ENCODE results near the gene IL2RA. TPM values are rescaled to one million over a fixed set of nuclear protein-coding genes. Genes with fewer than 3 reads are reported as not detected.
A peak's percentile ranks its signal among the peaks of the same experiment; 100 is the strongest.

Gene IL2RA
- total RNA-seq, 4 donors from 2014 or later = 0.42 to 2.2 (median 0.60) TPM; not detected in 1

DNA sequence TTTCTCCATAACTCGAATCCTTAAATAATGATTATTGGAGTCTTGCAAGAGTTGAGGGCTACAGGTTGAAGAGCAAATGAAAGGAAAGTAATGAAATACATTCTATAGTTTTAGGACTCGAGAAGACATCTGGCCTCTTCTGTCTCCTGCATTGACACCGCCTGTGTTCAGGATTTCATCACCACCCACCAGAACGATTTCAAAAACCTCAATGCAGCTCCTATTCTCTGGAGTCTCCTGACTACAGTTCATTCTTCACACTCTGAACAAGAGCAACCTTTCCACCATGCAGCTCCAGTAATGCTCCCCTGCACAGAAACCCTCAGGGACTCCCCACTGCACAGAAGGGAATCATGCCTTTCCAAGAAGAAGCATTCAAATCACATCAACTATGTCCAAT, 90.3 kb downstream of the IL2RA start:
- Histone ChIP-seq H3K27ac (peak overlapping the region in 2 of 4 donors; percentile 33 to 35), H3K27me3 (no peaks in the 10 kb centered on the region), H3K9me3 (no peaks in the 10 kb centered on the region), H3K4me1 (peaks cover 0 to 30% (median 6%) of the 10 kb centered on the region in 4 donors), H3K4me3 (no peak overlapping the region), H3K36me3 (no peaks in the 10 kb centered on the region)
- 60 to 69% methylated on average over 4 of the region's 4 CpGs for WGBS, 2 donors
- DNase-seq (ENCODE audit: low spot score in 2 of 2) = no peak
- TF ChIP-seq POLR2A (IDR thresholded peaks at IDR 0.05) = no peak
- TF ChIP-seq EP300 (IDR thresholded peaks at IDR 0.05) = no peak
- TF ChIP-seq, protein P1, sequence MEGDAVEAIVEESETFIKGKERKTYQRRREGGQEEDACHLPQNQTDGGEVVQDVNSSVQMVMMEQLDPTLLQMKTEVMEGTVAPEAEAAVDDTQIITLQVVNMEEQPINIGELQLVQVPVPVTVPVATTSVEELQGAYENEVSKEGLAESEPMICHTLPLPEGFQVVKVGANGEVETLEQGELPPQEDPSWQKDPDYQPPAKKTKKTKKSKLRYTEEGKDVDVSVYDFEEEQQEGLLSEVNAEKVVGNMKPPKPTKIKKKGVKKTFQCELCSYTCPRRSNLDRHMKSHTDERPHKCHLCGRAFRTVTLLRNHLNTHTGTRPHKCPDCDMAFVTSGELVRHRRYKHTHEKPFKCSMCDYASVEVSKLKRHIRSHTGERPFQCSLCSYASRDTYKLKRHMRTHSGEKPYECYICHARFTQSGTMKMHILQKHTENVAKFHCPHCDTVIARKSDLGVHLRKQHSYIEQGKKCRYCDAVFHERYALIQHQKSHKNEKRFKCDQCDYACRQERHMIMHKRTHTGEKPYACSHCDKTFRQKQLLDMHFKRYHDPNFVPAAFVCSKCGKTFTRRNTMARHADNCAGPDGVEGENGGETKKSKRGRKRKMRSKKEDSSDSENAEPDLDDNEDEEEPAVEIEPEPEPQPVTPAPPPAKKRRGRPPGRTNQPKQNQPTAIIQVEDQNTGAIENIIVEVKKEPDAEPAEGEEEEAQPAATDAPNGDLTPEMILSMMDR (IDR thresholded peaks at IDR 0.05) = no peak

GRCh38 chr10:5971315-5971832, 90.8 kb downstream of the IL2RA start:
- Histone ChIP-seq H3K36me3 (no peaks in the 10 kb centered on the region), H3K4me3 (no peak overlapping the region), H3K4me1 (peaks cover 0 to 30% (median 4%) of the 10 kb centered on the region in 4 donors), H3K27ac (peak overlapping the region in 2 of 4 donors; percentile 33 to 35), H3K9me3 (no peaks in the 10 kb centered on the region), H3K27me3 (no peaks in the 10 kb centered on the region)
- WGBS, 2 donors = 73 to 80% methylated on average over 8 of the region's 8 CpGs
- no peak for DNase-seq (ENCODE audit: low spot score in 2 of 2)
- TF ChIP-seq, protein P1 (IDR thresholded peaks at IDR 0.05) = no peak
- TF ChIP-seq EP300 (IDR thresholded peaks at IDR 0.05) = peak in 1 of 2 donors; percentile 78

- TF ChIP-seq, protein P1 (IDR thresholded peaks at IDR 0.05) = no peak
- TF ChIP-seq EP300 (IDR thresholded peaks at IDR 0.05) (no peak), POLR2A (IDR thresholded peaks at IDR 0.05) (no peak)
Observed at GRCh38 chr10:5970527-5970926, 91.6 kb downstream of the IL2RA start.

DNA sequence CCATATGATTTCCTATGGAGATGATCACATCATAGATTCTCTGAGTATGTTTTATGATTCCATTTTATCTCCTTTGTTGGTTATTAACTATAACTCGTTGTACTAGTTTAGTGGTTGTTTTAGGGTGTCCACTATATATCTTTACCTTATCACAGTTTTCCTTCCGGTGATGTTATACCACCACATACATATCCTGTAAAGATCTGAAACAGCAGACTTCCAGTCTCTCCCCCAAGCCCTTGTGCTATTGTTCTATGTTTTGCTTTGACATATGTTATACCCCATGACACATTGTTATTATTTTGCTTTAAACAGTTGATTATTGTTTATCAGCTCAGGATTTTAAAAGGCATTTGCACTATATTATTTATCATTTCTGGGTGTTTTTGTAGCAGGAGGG, 92.1 kb downstream of the IL2RA start:
- Histone ChIP-seq H3K27ac (no peak overlapping the region), H3K9me3 (no peaks in the 10 kb centered on the region), H3K4me1 (peaks cover 0 to 22% (median 0%) of the 10 kb centered on the region in 4 donors), H3K27me3 (no peaks in the 10 kb centered on the region), H3K36me3 (no peaks in the 10 kb centered on the region), H3K4me3 (no peak overlapping the region)
- DNase-seq (ENCODE audit: low spot score in 2 of 2) = no peak
- 92 to 93% methylated on average over 2 of the region's 2 CpGs for WGBS, 2 donors
- TF ChIP-seq POLR2A (IDR thresholded peaks at IDR 0.05) (no peak), EP300 (IDR thresholded peaks at IDR 0.05) (no peak)
- TF ChIP-seq, protein P1 (IDR thresholded peaks at IDR 0.05) = no peak

More at GRCh38 chr10:5970527-5970926, 91.6 kb downstream of the IL2RA start:
- DNase-seq (ENCODE audit: low spot score in 2 of 2) = no peak
- 87 to 88% methylated on average over 3 of the region's 3 CpGs for WGBS, 2 donors
- Histone ChIP-seq H3K27ac (peak overlapping the region in 2 of 4 donors; percentile 33 to 35), H3K9me3 (no peaks in the 10 kb centered on the region), H3K4me1 (peaks cover 0 to 27% (median 0%) of the 10 kb centered on the region in 4 donors), H3K36me3 (no peaks in the 10 kb centered on the region), H3K27me3 (no peaks in the 10 kb centered on the region), H3K4me3 (no peak overlapping the region)

DNA sequence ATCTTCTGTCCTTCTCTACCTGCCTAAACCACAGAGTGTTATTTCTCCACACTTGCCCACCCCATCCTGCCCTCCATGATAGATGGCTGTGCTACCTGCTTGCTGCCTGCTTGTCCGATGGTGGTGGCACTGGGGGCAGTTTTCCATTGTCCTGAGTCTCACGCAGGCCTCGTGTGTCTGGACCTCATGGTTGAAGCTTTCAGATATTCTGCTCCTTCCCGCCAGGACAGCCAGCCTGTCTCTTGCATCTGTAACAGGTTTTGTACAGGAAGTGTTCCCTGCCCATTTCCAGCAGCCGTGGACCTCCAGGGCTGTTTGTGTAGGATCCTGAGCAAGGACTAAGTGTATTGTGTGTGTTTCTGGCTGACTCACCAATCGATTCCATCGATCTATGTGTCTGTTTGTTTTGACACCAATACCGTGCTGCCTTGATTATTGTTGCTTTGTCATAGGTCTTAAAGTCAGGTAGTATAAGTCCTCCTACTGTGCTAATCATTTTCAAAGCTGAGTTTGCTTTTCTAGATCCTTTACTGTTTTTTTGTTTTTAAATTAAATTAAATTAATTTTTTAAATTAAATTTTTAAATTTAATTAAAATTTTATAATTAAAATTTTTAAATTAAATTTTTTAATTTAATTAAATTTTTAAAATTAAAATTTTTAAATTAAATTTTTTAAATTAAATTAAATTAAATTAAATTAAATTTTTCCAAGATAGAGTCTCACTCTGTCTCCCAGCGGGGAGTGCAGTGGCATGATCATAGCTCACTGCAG, 93.3 kb downstream of the IL2RA start:
- H3K4me3 ChIP-seq = no peak overlapping the region
- no peaks in the 10 kb centered on the region for H3K27me3 ChIP-seq
- H3K9me3 ChIP-seq = no peaks in the 10 kb centered on the region
- H3K4me1 ChIP-seq = peaks cover 0 to 18% (median 0%) of the 10 kb centered on the region in 4 donors
- WGBS, 2 donors = 88 to 94% methylated on average over 9 of the region's 9 CpGs
- no peak overlapping the region for H3K27ac ChIP-seq
- H3K36me3 ChIP-seq = no peaks in the 10 kb centered on the region
- DNase-seq (ENCODE audit: low spot score in 2 of 2) = no peak
- TF ChIP-seq EP300 (IDR thresholded peaks at IDR 0.05) = no peak
- TF ChIP-seq, protein P1 (IDR thresholded peaks at IDR 0.05) = no peak
- TF ChIP-seq POLR2A (IDR thresholded peaks at IDR 0.05) = no peak
